ACHN (cell line): ENCODE results near the gene TMEM255B.
A peak's percentile ranks its signal among the peaks of the same experiment; 100 is the strongest.

Experiments
- DNase-seq: peaks from one replicate; pipeline ENCODE4 v3.0.0-alpha.2; 2015
- in situ Hi-C: cut with HindIII; loops from 2 replicates; pipeline ENCODE4 v1.10.0; 2017; ENCODE audit warnings: low sequenced_read_pairs, low pct_ligation_motif_present, low pct_unique_long_range_greater_than_20kb

Gene TMEM255B

GRCh38 chr13:113762075-113762474 is 3.0 kb downstream of the TMEM255B start:
- no peak for DNase-seq
- in situ Hi-C loops: no loop called here

GRCh38 chr13:113762538-113762937 is 3.5 kb downstream of the TMEM255B start:
- in situ Hi-C loops: no loop called here

GRCh38 chr13:113763254-113763653 is 4.2 kb downstream of the TMEM255B start:
- in situ Hi-C loops: no loop called here
- DNase-seq: no peak

More at GRCh38 chr13:113762538-113762937, 3.5 kb downstream of the TMEM255B start:
- no peak for DNase-seq

- DNase-seq: no peak
- in situ Hi-C loops: no loop called here
Observed at GRCh38 chr13:113763961-113764792, 5.2 kb downstream of the TMEM255B start.

- no peak for DNase-seq
- in situ Hi-C loops: no loop called here
Observed at GRCh38 chr13:113764793-113765563, 6.0 kb downstream of the TMEM255B start.

- in situ Hi-C loops: no loop called here
- DNase-seq: no peak
Observed at GRCh38 chr13:113765564-113765910, 6.5 kb downstream of the TMEM255B start.

- no peak for DNase-seq
- in situ Hi-C loops: no loop called here
Observed at GRCh38 chr13:113766035-113766800, 7.2 kb downstream of the TMEM255B start.

- in situ Hi-C loops: no loop called here
- no peak for DNase-seq
Observed at GRCh38 chr13:113767366-113767765, 8.3 kb downstream of the TMEM255B start.

GRCh38 chr13:113768018-113768905 is 9.2 kb downstream of the TMEM255B start:
- in situ Hi-C loops: no loop called here
- no peak for DNase-seq

GRCh38 chr13:113769106-113769505 is 10.1 kb downstream of the TMEM255B start:
- in situ Hi-C loops: no loop called here
- DNase-seq: no peak

- no peak for DNase-seq
- in situ Hi-C loops: no loop called here
Observed at GRCh38 chr13:113769881-113770280, 10.9 kb downstream of the TMEM255B start.

- in situ Hi-C loops: no loop called here
- no peak for DNase-seq
Observed at GRCh38 chr13:113770441-113770840, 11.4 kb downstream of the TMEM255B start.

- in situ Hi-C loops: no loop called here
- DNase-seq: no peak
Observed at GRCh38 chr13:113770937-113771336, 11.9 kb downstream of the TMEM255B start.

GRCh38 chr13:113771709-113772331 is 12.8 kb downstream of the TMEM255B start:
- in situ Hi-C loops: no loop called here
- no peak for DNase-seq

- in situ Hi-C loops: no loop called here
- DNase-seq: peak; percentile 48
Observed at GRCh38 chr13:113774177-113775107, 15.4 kb downstream of the TMEM255B start.

- DNase-seq: no peak
- in situ Hi-C loops: no loop called here
Observed at GRCh38 chr13:113775451-113776145, 16.6 kb downstream of the TMEM255B start.
